ENCODE measurements around the gene KCNA2. TPM values are rescaled to one million over a fixed set of nuclear protein-coding genes. Genes with fewer than 3 reads are reported as not detected.

The KCNA2 gene
- total RNA-seq, 1 experiment from 2014 or later: 1.1 TPM

DNA sequence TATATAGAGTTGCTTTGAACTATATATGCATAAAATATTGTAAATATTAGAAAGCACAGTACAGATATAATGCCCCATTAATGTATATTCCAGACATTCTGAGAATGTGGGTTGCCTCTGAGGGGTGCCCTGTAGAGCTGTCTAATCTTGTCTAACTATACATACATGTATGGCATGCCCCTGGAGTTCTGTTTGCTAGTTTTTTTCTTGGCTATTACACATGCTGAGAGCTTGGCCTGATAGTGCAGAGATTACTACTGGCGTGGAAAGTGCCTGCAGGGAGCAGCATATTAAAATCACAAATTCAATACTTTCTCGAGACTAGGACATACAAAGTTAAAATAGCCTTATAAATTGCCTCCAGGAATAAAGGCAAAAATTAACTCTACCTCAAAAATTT, 44.5 kb upstream of the KCNA2 start:
- POLR2A ChIA-PET: no interaction called here

DNA sequence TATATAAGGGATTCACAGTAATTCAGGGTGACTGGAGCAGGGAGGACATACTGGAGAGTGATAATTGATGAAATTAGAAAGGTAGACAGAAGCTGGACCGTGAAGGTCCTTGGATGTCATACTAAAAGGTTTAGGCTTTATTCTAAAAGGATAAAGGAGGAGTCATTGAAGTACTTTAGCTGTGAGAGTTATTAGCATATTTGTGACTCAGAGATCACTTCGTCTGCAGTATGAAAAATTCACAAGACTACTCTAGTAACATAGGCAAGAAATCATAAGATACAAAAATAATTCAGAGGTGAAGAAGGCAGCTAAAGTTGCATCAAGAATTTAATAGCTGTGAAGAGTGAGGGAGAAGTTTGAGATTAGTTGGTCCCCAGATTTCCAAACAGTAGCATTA, 42.3 kb upstream of the KCNA2 start:
- in situ Hi-C loops (cut with HindIII; ENCODE audit: low pct_unique_long_range_greater_than_20kb, low sequenced_read_pairs): no loop called here
- no peak overlapping the region for H3K4me3 ChIP-seq (ENCODE audit: low read depth in 2 of 2, low read length in 2 of 2)
- ATAC-seq (no peak), DNase-seq (ENCODE audit: low read depth, low spot score) (no peak)
- no peaks in the 10 kb centered on the region for H3K9me3 ChIP-seq (ENCODE audit: control insufficient read depth, insufficient read depth, low read depth, low read length)
- H3K36me3 ChIP-seq (ENCODE audit: control insufficient read depth, insufficient read depth, low read length): no peaks in the 10 kb centered on the region
- POLR2A ChIA-PET: interaction anchor here (0.6 kb wide), 1 partner anchor 116 kb away, joined by 13 read pairs; no protein-coding TSS in a partner anchor
- BruUV-seq (replicated peaks): no TSS peak
- no peaks in the 10 kb centered on the region for H3K4me1 ChIP-seq (ENCODE audit: control insufficient read depth, insufficient read depth, low read length)
- intact Hi-C loops (cut with micrococcal nuclease; ENCODE audit: unreplicated experiment): no loop called here
- H3K27ac ChIP-seq (ENCODE audit: low read length): no peak overlapping the region
- CTCF ChIA-PET: no interaction called here
- H3K27me3 ChIP-seq (ENCODE audit: control insufficient read depth, insufficient read depth, low read length): peaks cover 15% of the 10 kb centered on the region
- TF ChIP-seq TCF7L2 (IDR thresholded peaks at IDR 0.05; ENCODE audit: low read depth, low read length): no peak
- TF ChIP-seq, protein P1, sequence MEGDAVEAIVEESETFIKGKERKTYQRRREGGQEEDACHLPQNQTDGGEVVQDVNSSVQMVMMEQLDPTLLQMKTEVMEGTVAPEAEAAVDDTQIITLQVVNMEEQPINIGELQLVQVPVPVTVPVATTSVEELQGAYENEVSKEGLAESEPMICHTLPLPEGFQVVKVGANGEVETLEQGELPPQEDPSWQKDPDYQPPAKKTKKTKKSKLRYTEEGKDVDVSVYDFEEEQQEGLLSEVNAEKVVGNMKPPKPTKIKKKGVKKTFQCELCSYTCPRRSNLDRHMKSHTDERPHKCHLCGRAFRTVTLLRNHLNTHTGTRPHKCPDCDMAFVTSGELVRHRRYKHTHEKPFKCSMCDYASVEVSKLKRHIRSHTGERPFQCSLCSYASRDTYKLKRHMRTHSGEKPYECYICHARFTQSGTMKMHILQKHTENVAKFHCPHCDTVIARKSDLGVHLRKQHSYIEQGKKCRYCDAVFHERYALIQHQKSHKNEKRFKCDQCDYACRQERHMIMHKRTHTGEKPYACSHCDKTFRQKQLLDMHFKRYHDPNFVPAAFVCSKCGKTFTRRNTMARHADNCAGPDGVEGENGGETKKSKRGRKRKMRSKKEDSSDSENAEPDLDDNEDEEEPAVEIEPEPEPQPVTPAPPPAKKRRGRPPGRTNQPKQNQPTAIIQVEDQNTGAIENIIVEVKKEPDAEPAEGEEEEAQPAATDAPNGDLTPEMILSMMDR (IDR thresholded peaks at IDR 0.05): no peak
- TF ChIP-seq SIN3A (IDR thresholded peaks at IDR 0.05; ENCODE audit: borderline replicate concordance, insufficient read depth, low read depth, low read length): no peak
- TF ChIP-seq, protein P2, sequence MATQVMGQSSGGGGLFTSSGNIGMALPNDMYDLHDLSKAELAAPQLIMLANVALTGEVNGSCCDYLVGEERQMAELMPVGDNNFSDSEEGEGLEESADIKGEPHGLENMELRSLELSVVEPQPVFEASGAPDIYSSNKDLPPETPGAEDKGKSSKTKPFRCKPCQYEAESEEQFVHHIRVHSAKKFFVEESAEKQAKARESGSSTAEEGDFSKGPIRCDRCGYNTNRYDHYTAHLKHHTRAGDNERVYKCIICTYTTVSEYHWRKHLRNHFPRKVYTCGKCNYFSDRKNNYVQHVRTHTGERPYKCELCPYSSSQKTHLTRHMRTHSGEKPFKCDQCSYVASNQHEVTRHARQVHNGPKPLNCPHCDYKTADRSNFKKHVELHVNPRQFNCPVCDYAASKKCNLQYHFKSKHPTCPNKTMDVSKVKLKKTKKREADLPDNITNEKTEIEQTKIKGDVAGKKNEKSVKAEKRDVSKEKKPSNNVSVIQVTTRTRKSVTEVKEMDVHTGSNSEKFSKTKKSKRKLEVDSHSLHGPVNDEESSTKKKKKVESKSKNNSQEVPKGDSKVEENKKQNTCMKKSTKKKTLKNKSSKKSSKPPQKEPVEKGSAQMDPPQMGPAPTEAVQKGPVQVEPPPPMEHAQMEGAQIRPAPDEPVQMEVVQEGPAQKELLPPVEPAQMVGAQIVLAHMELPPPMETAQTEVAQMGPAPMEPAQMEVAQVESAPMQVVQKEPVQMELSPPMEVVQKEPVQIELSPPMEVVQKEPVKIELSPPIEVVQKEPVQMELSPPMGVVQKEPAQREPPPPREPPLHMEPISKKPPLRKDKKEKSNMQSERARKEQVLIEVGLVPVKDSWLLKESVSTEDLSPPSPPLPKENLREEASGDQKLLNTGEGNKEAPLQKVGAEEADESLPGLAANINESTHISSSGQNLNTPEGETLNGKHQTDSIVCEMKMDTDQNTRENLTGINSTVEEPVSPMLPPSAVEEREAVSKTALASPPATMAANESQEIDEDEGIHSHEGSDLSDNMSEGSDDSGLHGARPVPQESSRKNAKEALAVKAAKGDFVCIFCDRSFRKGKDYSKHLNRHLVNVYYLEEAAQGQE (IDR thresholded peaks at IDR 0.05; ENCODE audit: insufficient read depth in 1 of 2, low read depth in 2 of 2, low read length in 1 of 2): no peak
- no peak for TF ChIP-seq POLR2AphosphoS5 (IDR thresholded peaks at IDR 0.05; ENCODE audit: low read depth, low read length)

More for the DNA sequence above, 44.5 kb upstream of the KCNA2 start:
- Histone ChIP-seq H3K4me1 (ENCODE audit: control insufficient read depth, insufficient read depth, low read length) (no peaks in the 10 kb centered on the region), H3K27me3 (ENCODE audit: control insufficient read depth, insufficient read depth, low read length) (peaks cover 14% of the 10 kb centered on the region), H3K27ac (ENCODE audit: low read length) (no peak overlapping the region), H3K9me3 (ENCODE audit: control insufficient read depth, insufficient read depth, low read depth, low read length) (no peaks in the 10 kb centered on the region), H3K4me3 (ENCODE audit: low read depth in 2 of 2, low read length in 2 of 2) (no peak overlapping the region), H3K36me3 (ENCODE audit: control insufficient read depth, insufficient read depth, low read length) (no peaks in the 10 kb centered on the region)
- DNase-seq (ENCODE audit: low read depth, low spot score) (no peak), ATAC-seq (no peak)
- in situ Hi-C loops (cut with HindIII; ENCODE audit: low pct_unique_long_range_greater_than_20kb, low sequenced_read_pairs): no loop called here
- intact Hi-C loops (cut with micrococcal nuclease; ENCODE audit: unreplicated experiment): no loop called here
- TF ChIP-seq, protein P1 (IDR thresholded peaks at IDR 0.05): no peak
- TF ChIP-seq TCF7L2 (IDR thresholded peaks at IDR 0.05; ENCODE audit: low read depth, low read length) (no peak), SIN3A (IDR thresholded peaks at IDR 0.05; ENCODE audit: borderline replicate concordance, insufficient read depth, low read depth, low read length) (no peak), POLR2AphosphoS5 (IDR thresholded peaks at IDR 0.05; ENCODE audit: low read depth, low read length) (no peak)
- TF ChIP-seq, protein P2 (IDR thresholded peaks at IDR 0.05; ENCODE audit: insufficient read depth in 1 of 2, low read depth in 2 of 2, low read length in 1 of 2): no peak
- CTCF ChIA-PET: no interaction called here
- no TSS peak for BruUV-seq (replicated peaks)

Measured in Panc1 (cell line).